BLaER1 treated with 17β-estradiol and CSF1 and Interleukin-3, amounts not matched to agents 10 nM and 100 nM (cell line): ENCODE results near the gene TMA7.
A peak's percentile ranks its signal among the peaks of the same experiment; 100 is the strongest.

Experiments used
- H3K27ac ChIP-seq, 11 experiments: shearing (Covaris generic); formaldehyde crosslinking; 2 replicates each; pipeline ENCODE4 v1.8.1; 2022
- H3K27me3 ChIP-seq, 11 experiments: shearing (Covaris generic); formaldehyde crosslinking; 2 replicates each; pipeline ENCODE4 v1.8.1; 2022
- H3K36me3 ChIP-seq, 11 experiments: shearing (Covaris generic); formaldehyde crosslinking; 2 replicates each; pipeline ENCODE4 v1.8.1; 2022
- H3K4me1 ChIP-seq, 10 experiments: shearing (Covaris generic); formaldehyde crosslinking; 2 replicates each; pipeline ENCODE4 v1.8.1; 2022
- H3K4me2 ChIP-seq, 11 experiments: shearing (Covaris generic); formaldehyde crosslinking; 2 replicates each; pipeline ENCODE4 v1.8.1; 2022
- H3K4me3 ChIP-seq, 10 experiments: shearing (Covaris generic); formaldehyde crosslinking; 2 replicates each; pipeline ENCODE4 v1.8.1; 2022
- H3K9ac ChIP-seq, 11 experiments: shearing (Covaris generic); formaldehyde crosslinking; 2 replicates each; pipeline ENCODE4 v1.8.1; 2022
- H3K9me3 ChIP-seq, 11 experiments: shearing (Covaris generic); formaldehyde crosslinking; replicated peaks in 1 of 11; 2 replicates each; pipeline ENCODE4 v1.8.1; 2022
- H4K20me1 ChIP-seq, 11 experiments: shearing (Covaris generic); formaldehyde crosslinking; 2 replicates each; pipeline ENCODE4 v1.8.1; 2022
- Cebpa-rat ChIP-seq, 11 experiments: shearing (Covaris generic); IDR thresholded peaks; 2 replicates each; pipeline ENCODE4 v1.8.1; 2022

Gene TMA7

GRCh38 chr3:48418651-48419050, 21.4 kb upstream of the TMA7 start:
- H3K27ac ChIP-seq: no peak overlapping the region
- H4K20me1 ChIP-seq: peaks cover 0 to 87% (median 58%) of the 10 kb centered on the region in 11 experiments; a peak in 18 of 22 replicates
- H3K4me2 ChIP-seq: no peak overlapping the region
- H3K36me3 ChIP-seq: peaks cover 50 to 99% (median 89%) of the 10 kb centered on the region in 11 experiments
- peak overlapping the region in 1 of 11 experiments; percentile 7; a peak in 2 of 22 replicates for H3K9ac ChIP-seq
- no peaks in the 10 kb centered on the region for H3K9me3 ChIP-seq
- peaks cover 14 to 23% (median 18%) of the 10 kb centered on the region in 10 experiments for H3K4me1 ChIP-seq
- no peak for TF ChIP-seq Cebpa-rat (IDR thresholded peaks at IDR 0.05)
- no peaks in the 10 kb centered on the region for H3K27me3 ChIP-seq
- no peak overlapping the region for H3K4me3 ChIP-seq

GRCh38 chr3:48419149-48419548, 20.9 kb upstream of the TMA7 start:
- no peak overlapping the region for H3K27ac ChIP-seq
- no peak overlapping the region for H3K4me2 ChIP-seq
- peaks cover 46 to 99% (median 89%) of the 10 kb centered on the region in 11 experiments for H3K36me3 ChIP-seq
- TF ChIP-seq Cebpa-rat (IDR thresholded peaks at IDR 0.05): no peak
- H3K4me3 ChIP-seq: no peak overlapping the region
- no peaks in the 10 kb centered on the region for H3K27me3 ChIP-seq
- H3K9me3 ChIP-seq: no peaks in the 10 kb centered on the region
- peaks cover 0 to 89% (median 63%) of the 10 kb centered on the region in 11 experiments; a peak in 18 of 22 replicates for H4K20me1 ChIP-seq
- peaks cover 17 to 28% (median 23%) of the 10 kb centered on the region in 10 experiments for H3K4me1 ChIP-seq
- H3K9ac ChIP-seq: peak overlapping the region in 2 of 11 experiments; percentile 7 to 9; a peak in 3 of 22 replicates

- Histone ChIP-seq H3K4me1 (peaks cover 17 to 33% (median 28%) of the 10 kb centered on the region in 10 experiments), H3K27ac (no peak overlapping the region), H3K9ac (peak overlapping the region in 2 of 11 experiments; percentile 7 to 9; a peak in 2 of 22 replicates), H3K27me3 (no peaks in the 10 kb centered on the region), H3K9me3 (no peaks in the 10 kb centered on the region), H3K36me3 (peaks cover 42 to 99% (median 89%) of the 10 kb centered on the region in 11 experiments), H4K20me1 (peaks cover 0 to 89% (median 68%) of the 10 kb centered on the region in 11 experiments; a peak in 18 of 22 replicates), H3K4me3 (no peak overlapping the region), H3K4me2 (no peak overlapping the region)
- TF ChIP-seq Cebpa-rat (IDR thresholded peaks at IDR 0.05): no peak
These were observed 20.5 kb upstream of the TMA7 start for GRCh38 chr3:48419597-48419996.

GRCh38 chr3:48420561-48420960, 19.5 kb upstream of the TMA7 start:
- H3K9ac ChIP-seq: peak overlapping the region in 4 of 11 experiments; percentile 18 to 36 (median 28); a peak in 2 of 22 replicates
- no peak for TF ChIP-seq Cebpa-rat (IDR thresholded peaks at IDR 0.05)
- no peak overlapping the region for H3K27ac ChIP-seq
- peaks cover 32 to 97% (median 82%) of the 10 kb centered on the region in 11 experiments for H3K36me3 ChIP-seq
- H3K4me2 ChIP-seq: no peak overlapping the region
- no peak overlapping the region for H3K4me3 ChIP-seq
- no peaks in the 10 kb centered on the region for H3K9me3 ChIP-seq
- H3K4me1 ChIP-seq: peaks cover 24 to 43% (median 37%) of the 10 kb centered on the region in 10 experiments
- H4K20me1 ChIP-seq: peaks cover 0 to 96% (median 78%) of the 10 kb centered on the region in 11 experiments; a peak in 18 of 22 replicates
- H3K27me3 ChIP-seq: no peaks in the 10 kb centered on the region

- Histone ChIP-seq H3K27ac (peak overlapping the region in 5 of 11 experiments; percentile 10 to 47 (median 22); a peak in 7 of 22 replicates), H3K4me2 (peak overlapping the region in 10 of 11 experiments; percentile 50 to 100 (median 92); a peak in 19 of 22 replicates), H3K27me3 (no peaks in the 10 kb centered on the region), H3K36me3 (peaks cover 20 to 80% (median 65%) of the 10 kb centered on the region in 11 experiments), H4K20me1 (peaks cover 0 to 99% (median 88%) of the 10 kb centered on the region in 11 experiments; a peak in 18 of 22 replicates), H3K9ac (peak overlapping the region in 7 of 11 experiments; percentile 12 to 56 (median 38); a peak in 9 of 22 replicates), H3K9me3 (no peaks in the 10 kb centered on the region), H3K4me3 (no peak overlapping the region), H3K4me1 (peaks cover 41 to 60% (median 54%) of the 10 kb centered on the region in 10 experiments)
- TF ChIP-seq Cebpa-rat (IDR thresholded peaks at IDR 0.05): no peak
These were observed 17.8 kb upstream of the TMA7 start for GRCh38 chr3:48422272-48422671.

- Histone ChIP-seq H4K20me1 (peaks cover 0 to 99% (median 85%) of the 10 kb centered on the region in 11 experiments; a peak in 18 of 22 replicates), H3K27me3 (no peaks in the 10 kb centered on the region), H3K4me1 (peaks cover 45 to 64% (median 59%) of the 10 kb centered on the region in 10 experiments), H3K27ac (peak overlapping the region in 7 of 11 experiments; percentile 10 to 47 (median 19); a peak in 10 of 22 replicates), H3K4me3 (no peak overlapping the region), H3K36me3 (peaks cover 16 to 76% (median 61%) of the 10 kb centered on the region in 11 experiments; a peak in 21 of 22 replicates), H3K9ac (peak overlapping the region in 9 of 11 experiments; percentile 12 to 98 (median 42); a peak in 14 of 22 replicates), H3K9me3 (no peaks in the 10 kb centered on the region), H3K4me2 (peak overlapping the region; percentile 42 to 100 (median 90))
- TF ChIP-seq Cebpa-rat (IDR thresholded peaks at IDR 0.05): no peak
These were observed 17.4 kb upstream of the TMA7 start for GRCh38 chr3:48422681-48423080.

GRCh38 chr3:48423241-48423882, 16.7 kb upstream of the TMA7 start:
- Histone ChIP-seq H3K9ac (peak overlapping the region in 9 of 11 experiments; percentile 12 to 98 (median 42); a peak in 11 of 22 replicates), H3K36me3 (peaks cover 9 to 69% (median 54%) of the 10 kb centered on the region in 11 experiments; a peak in 21 of 22 replicates), H4K20me1 (peaks cover 0 to 99% (median 82%) of the 10 kb centered on the region in 11 experiments; a peak in 18 of 22 replicates), H3K4me2 (peak overlapping the region; percentile 42 to 100 (median 90); a peak in 21 of 22 replicates), H3K9me3 (no peaks in the 10 kb centered on the region), H3K27ac (peak overlapping the region in 5 of 11 experiments; percentile 13 to 98 (median 22); a peak in 6 of 22 replicates), H3K4me1 (peaks cover 52 to 71% (median 65%) of the 10 kb centered on the region in 10 experiments), H3K27me3 (no peaks in the 10 kb centered on the region), H3K4me3 (no peak overlapping the region)
- no peak for TF ChIP-seq Cebpa-rat (IDR thresholded peaks at IDR 0.05)

- peak overlapping the region in 5 of 11 experiments; percentile 13 to 98 (median 16); a peak in 7 of 22 replicates for H3K27ac ChIP-seq
- peak overlapping the region in 9 of 11 experiments; percentile 71 to 100 (median 97); a peak in 17 of 22 replicates for H3K4me2 ChIP-seq
- no peaks in the 10 kb centered on the region for H3K27me3 ChIP-seq
- peaks cover 0 to 92% (median 77%) of the 10 kb centered on the region in 11 experiments; a peak in 18 of 22 replicates for H4K20me1 ChIP-seq
- H3K36me3 ChIP-seq: peaks cover 2 to 62% (median 47%) of the 10 kb centered on the region in 11 experiments; a peak in 19 of 22 replicates
- peaks cover 53 to 71% (median 66%) of the 10 kb centered on the region in 10 experiments for H3K4me1 ChIP-seq
- no peak overlapping the region for H3K4me3 ChIP-seq
- TF ChIP-seq Cebpa-rat (IDR thresholded peaks at IDR 0.05): no peak
- no peaks in the 10 kb centered on the region for H3K9me3 ChIP-seq
- H3K9ac ChIP-seq: peak overlapping the region in 7 of 11 experiments; percentile 20 to 99 (median 98); a peak in 7 of 22 replicates
These were observed 16.0 kb upstream of the TMA7 start for GRCh38 chr3:48423883-48424695.
